ENCODE data around the gene UBL5.
"Not testable (repeated sequence)": the region's sequence is repeated elsewhere in the genome, so short reads cannot be mapped to it uniquely, and the experiment has no call there.

UBL5 gene

DNA sequence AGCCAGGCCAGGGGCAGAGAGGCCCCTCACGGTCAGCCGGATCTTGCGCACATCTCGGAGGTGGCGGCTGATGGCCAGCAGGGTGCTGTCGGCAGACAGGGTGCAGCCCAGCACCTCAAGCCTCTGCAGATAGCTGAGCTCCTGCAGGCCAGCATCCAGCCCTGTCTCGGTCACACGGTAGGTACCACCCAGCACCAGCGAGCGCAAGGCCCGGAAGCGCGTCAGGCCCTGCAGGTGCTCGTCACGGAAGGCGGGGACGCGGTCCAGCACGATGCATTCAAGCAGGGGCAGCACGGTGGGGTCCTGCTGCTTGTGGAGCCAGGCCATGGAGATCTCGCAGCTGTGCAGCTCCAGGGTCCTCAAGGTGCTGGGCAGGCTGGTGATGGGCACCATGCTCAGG, 16.6 kb upstream of the UBL5 start:
- DNase-seq (ENCODE audit: low read depth, low spot score) = no peak

DNA sequence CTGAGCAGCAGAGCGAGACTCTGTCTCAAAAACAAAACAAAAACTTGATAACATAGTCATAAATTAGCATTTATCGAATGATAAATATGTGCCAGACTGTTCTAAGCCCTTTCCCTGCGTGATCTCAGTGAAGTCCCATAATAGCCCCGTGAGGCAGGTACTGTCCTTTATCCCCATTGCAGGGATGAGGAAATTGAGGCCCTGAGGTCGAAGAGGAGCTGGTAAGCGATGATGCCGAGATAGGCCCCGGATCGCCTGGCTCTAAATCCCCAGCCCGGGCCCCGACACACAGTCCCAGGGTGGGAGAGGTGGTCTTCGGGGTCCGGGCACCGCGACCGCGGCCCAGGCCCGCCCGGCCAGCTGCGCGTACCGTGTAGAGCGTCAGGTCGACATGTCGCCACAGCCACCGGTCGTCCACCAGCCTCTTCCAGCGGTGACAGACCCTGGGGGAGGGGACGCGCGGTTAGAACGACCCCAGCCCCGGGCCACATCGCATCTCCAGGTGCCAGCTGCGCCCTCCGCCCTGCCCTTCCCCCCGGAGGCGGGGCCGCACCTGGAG, 9.5 kb upstream of the UBL5 start:
- peak; percentile 13 for DNase-seq (ENCODE audit: low read depth, low spot score)

- peak; percentile 100 for DNase-seq (ENCODE audit: low read depth, low spot score)
Measured at GRCh38 chr19:9818734-9819595, 8.8 kb upstream of the UBL5 start, which contains the start of gene FBXL12. Gene FBXL12 (minus strand): TSS chr19:9819079. CDS start chr19:9818813, 266 bp downstream.

- DNase-seq (ENCODE audit: low read depth, low spot score) = no peak
Measured at GRCh38 chr19:9819596-9819909, 8.2 kb upstream of the UBL5 start.

- not testable (repeated sequence) for DNase-seq (ENCODE audit: low read depth, low spot score)
Measured at GRCh38 chr19:9820034-9820433, 7.7 kb upstream of the UBL5 start.

- DNase-seq (ENCODE audit: low read depth, low spot score) = no peak
Measured at GRCh38 chr19:9823816-9824215, 3.9 kb upstream of the UBL5 start.

DNA sequence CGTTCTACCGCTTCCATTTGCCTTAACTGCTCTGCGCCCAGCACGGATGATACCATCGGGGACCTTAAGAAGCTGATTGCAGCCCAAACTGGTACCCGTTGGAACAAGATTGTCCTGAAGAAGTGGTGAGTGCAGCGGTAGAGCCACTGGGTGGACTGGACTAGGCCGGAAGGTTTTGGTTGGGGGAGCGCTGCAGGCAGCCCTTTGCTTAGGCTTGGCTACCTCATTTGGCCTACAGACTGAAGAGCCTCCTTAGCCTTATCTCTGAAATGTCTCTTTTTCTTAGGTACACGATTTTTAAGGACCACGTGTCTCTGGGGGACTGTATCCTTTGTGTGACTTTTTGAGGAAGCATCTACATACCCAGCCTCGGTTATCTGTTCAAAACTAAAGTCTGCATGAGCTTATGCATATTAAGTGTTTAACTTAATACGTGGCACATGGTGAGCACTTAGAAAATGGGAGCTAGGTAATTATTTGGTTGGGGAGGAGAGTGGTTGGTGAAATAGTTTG, 889 bp downstream of the UBL5 start:
- no peak for DNase-seq (ENCODE audit: low read depth, low spot score)

GRCh38 chr19:9834307-9834725, 6.6 kb downstream of the UBL5 start:
- DNase-seq (ENCODE audit: low read depth, low spot score) = no peak

DNA sequence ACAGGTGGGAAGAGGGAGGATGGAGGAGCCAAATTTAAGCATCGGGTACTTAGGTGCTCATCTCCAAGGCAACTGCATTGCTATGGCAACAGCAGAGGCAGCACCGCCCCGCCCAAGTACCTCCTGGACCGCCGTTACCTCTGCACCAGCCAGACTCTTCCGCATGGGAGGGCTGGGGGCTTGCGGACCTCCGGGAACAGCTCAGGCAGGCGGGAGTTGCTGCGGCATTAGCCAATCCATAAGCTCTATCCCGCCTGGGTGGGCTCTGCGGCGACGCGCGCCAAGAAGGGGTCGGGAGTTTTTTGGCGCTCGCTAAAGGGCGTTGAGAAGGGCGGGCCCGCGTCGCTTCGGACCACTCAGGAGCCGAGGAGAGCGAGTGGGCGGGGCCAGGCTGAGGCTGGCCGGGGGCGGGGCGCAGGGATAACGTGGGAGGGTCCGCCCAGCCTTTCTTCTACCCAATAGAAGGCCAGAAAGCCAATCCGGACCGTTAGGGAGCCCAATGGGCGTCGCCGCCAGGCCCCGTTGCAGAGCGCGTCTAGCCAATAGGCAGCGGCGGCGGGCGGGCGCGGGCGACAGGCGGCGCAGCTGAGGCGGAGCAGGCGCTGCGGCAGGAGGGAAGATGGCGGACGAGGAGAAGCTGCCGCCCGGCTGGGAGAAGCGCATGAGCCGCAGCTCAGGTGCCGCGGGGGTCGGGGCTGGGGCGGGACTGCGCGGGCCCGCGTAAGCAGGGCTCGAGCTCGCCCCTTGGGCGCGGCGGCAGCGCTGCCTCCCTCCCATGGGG, 7.2 kb downstream of the UBL5 start, which contains the start of gene PIN1:
Gene PIN1 (plus strand): TSS at position 593 of the 781 bp plus-strand sequence. CDS start 27 bp downstream, at position 620.
- peak; percentile 100 for DNase-seq (ENCODE audit: low read depth, low spot score)

- DNase-seq (ENCODE audit: low read depth, low spot score) = no peak
Measured at GRCh38 chr19:9835507-9835949, 7.8 kb downstream of the UBL5 start.

DNA sequence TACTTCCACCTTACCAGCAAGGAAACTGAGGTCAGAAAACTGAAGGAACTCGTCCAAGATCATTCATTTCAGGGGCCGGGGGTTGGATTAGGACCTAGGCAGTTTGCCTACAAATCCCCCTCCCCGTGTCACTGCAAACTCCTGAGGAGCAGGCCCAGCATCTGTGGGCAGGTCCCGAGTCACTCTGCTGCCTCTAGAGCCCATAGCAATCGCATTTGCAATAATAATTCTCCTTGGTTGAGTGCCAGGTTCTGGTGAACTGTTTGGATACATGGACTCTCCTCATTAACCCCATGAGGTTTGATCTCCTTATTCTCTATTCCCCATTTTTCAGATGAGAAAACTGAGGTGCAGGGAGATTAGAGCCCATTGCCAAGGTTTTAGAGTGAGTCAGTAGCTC, 8.3 kb downstream of the UBL5 start:
- DNase-seq (ENCODE audit: low read depth, low spot score) = peak; percentile 50

DNA sequence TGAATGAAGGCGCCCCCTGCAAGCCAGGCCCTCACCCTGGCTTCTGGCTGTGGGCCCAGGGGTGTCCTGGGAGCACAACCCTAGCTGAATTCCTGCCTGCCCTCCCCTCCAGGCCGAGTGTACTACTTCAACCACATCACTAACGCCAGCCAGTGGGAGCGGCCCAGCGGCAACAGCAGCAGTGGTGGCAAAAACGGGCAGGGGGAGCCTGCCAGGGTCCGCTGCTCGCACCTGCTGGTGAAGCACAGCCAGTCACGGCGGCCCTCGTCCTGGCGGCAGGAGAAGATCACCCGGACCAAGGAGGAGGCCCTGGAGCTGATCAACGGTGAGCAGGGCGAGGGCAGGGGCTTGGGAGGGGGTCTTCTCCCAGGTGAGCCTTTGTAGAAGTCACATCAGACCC, 10.6 kb downstream of the UBL5 start:
- DNase-seq (ENCODE audit: low read depth, low spot score) = no peak

DNA sequence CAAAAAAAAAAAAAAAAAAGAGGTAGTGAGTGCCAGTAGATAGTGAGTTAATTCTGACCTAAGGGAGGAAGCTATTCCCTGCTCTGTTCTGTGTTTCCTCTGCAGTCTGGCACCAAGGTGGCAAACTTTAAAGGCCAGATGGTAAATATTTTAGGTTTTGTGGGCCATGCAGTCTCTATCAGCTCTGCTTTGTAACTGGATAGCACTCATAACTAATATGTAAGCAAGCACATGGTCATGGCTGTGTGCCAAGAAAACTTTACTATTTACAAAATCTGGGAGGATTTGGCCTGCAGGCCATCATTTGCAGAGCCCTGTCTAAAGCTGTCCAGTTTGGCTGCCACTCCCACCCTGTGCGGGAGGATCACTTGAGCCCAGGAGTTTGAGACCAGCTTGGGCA, 11.7 kb downstream of the UBL5 start:
- DNase-seq (ENCODE audit: low read depth, low spot score) = no peak

DNA sequence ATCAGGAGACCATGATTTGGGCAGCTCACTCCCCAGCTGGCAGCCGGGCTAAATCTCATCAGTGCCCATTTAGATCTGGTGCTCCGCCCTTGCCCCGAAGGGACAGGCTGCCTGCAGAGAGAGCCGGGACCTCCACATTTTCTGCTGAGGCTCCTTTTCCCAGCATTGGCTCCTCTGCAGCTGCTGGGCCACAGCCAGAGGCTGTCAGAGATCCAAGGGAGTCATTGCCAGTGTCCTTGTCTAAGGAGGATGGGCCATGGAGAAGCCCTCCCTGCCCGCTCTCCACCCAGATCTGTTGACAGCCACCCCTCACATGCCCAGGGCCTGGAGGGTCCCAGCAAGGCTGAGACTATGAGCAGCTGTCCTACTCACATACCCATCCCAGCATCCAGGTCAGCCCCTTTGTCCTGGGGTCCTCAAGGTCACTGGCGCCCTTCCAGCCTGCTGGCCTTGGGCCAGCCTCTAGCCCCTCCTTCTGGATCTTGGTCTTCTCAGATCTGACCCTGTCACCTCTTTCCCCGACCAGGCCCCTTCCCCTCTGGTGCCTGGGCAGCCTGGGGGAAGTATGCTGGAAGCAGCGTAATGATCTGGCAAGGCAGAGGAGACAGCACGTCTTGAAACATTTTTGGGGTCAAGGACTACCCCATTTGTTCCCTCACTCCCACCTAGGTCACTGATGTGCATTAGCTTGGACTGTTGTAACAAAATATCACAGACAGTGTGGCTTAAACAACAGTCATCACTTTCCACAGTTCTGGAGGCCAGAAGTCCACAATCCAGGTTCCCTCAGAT, 15.3 kb downstream of the UBL5 start:
- DNase-seq (ENCODE audit: low read depth, low spot score) = no peak

- DNase-seq (ENCODE audit: low read depth, low spot score) = not testable (repeated sequence)
Measured at GRCh38 chr19:9843626-9844273, 16.0 kb downstream of the UBL5 start.

DNA sequence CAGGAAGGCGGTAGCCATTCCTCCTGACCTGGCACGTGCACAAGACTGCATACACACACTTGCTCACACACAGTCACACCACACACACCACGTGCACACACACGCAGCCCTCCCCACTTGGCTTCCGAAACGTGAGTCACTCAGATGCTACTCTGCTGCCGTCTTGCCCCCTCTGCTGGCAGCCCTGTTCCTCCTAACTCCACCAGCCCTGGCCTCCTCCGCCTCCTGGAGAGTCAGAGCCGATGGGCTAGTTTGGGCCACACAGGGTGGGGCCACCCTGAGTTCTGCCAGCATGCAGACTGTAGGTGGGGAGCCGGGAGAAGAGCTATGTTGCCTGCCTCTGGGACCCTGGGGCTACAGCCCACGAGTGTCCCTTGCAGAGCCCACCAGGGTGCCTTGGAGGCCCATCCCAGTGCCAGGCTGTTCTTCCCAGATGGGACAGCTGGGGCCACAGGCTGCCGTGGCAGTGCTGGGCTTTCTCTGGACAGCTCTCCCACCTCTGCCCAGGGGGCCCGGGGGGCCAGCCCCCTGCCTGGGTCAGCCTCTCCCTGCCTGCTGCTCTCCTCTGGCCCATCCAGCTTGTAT, 19.5 kb downstream of the UBL5 start:
- DNase-seq (ENCODE audit: low read depth, low spot score) = peak; percentile 93

DNA sequence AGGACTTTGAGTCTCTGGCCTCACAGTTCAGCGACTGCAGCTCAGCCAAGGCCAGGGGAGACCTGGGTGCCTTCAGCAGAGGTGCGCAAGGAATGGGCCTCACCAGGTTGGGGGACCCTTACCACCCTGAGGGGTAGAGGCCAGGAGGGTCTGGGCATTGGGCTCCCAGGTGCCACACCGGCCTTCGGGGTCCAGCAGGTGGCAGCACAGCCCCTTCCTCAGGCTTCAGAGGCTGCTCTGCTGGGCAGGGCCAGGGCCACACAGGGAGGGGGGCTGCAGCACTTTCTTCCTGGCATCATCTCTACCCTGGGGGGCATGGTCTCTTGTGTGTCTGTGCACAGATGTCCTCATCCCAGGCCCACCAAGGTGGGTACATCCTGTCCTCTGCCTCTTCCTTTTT, 20.3 kb downstream of the UBL5 start:
- DNase-seq (ENCODE audit: low read depth, low spot score) = peak; percentile 31

DNA sequence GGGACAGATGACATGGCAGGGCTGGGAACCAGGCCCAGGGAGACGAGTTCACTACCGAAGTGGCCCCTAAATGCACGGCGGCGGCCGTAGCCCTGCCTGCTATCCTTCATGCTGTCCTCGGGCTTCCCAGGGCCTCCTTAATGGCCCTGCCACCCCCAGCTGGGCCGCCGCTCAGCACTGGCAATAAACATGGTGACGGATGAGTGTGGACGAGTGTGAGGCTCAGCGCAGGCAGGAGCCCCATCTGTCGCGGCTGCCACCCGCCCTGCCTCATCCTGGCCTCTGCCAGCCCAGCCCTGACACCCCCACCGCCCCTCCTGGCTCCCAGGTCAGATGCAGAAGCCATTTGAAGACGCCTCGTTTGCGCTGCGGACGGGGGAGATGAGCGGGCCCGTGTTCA, 21.0 kb downstream of the UBL5 start:
- no peak for DNase-seq (ENCODE audit: low read depth, low spot score)

- no peak for DNase-seq (ENCODE audit: low read depth, low spot score)
Measured at GRCh38 chr19:9849791-9850190, 22.1 kb downstream of the UBL5 start.

DNA sequence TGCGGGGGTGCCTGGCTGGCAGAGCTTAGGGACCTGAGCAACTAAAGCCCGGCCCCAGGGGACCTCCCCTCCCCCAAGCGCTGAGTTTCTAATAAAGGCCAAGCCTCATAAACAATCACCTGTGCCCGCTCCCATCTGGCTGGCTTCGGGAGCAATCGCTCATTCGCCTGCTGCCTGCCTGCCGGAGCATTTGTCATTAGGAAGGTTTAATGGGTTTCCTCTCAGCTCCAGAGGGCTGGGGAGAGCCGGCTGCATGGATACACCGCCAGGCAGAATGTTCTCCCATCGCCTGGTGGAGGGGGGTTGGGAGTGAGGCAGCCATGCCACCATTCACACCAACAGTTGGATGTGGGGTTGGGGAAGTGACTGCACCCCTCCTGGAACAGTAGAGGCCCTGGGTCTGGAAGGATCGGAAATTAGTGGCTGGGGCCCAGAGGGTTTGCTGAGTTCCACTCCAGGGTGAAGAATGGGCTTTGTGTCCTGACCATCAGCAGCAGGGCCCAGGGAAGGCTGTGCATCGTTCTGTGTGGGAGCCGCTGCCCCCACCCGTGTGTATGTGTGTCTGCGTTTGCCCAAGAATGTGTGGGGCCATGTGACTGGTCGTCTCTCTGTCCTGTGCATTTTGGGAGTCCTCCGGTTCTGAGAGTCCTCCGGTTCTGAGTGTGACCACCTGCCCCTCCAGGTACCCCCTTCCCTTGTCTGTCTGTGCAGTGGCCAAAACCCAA, 22.7 kb downstream of the UBL5 start:
- no peak for DNase-seq (ENCODE audit: low read depth, low spot score)
